ENCODE data around the gene RNF19B.

Gene RNF19B

GRCh38 chr1:32900956-32901822 lies 63.4 kb downstream of the RNF19B start, which contains the start of gene TMEM54:
Gene TMEM54 (minus strand): TSS chr1:32901389. CDS start chr1:32901238, 151 bp downstream.
- DNase-seq, result no peak
- Histone ChIP-seq H2AFZ (ENCODE audit: low read length) (peak within 1 kb of the TSS; percentile 87), H3K9me3 (replicated peaks; ENCODE audit: insufficient read depth, low read length) (no peaks in the 10 kb centered on the region), H3K79me2 (ENCODE audit: low read length) (no peaks in the 10 kb centered on the region), H3K27ac (ENCODE audit: low read length) (no peak within 1 kb of the TSS), H3K9ac (ENCODE audit: low read length) (no peak within 1 kb of the TSS; the same call in 1 of the 2 replicates), H3K9me2 (replicated peaks; ENCODE audit: insufficient read depth, low read length) (no peaks in the 10 kb centered on the region), H4K20me1 (ENCODE audit: insufficient read depth, low read length) (no peaks in the 10 kb centered on the region), H3K4me1 (ENCODE audit: low read length) (no peaks in the 10 kb centered on the region), H3K36me3 (replicated peaks; ENCODE audit: insufficient read depth, low read length) (no peaks in the 10 kb centered on the region), H3K27me3 (replicated peaks; ENCODE audit: insufficient read depth, low read length) (peaks cover 11% of the 10 kb centered on the region), H3K4me3 (ENCODE audit: low read length) (peak within 1 kb of the TSS; percentile 59), H3F3A (ENCODE audit: insufficient read depth, low read length) (no peaks in the 10 kb centered on the region), H3K4me2 (ENCODE audit: low read depth, low read length) (peak within 1 kb of the TSS; percentile 85)
- TF ChIP-seq CTCF (IDR thresholded peaks at IDR 0.05; ENCODE audit: low read length) (no peak), EZH2 (optimal IDR thresholded peaks at IDR 0.05; ENCODE audit: low read depth, low read length) (no peak), EZH2phosphoT487 (IDR thresholded peaks at IDR 0.05; ENCODE audit: low read length) (no peak)

- no peak for DNase-seq
- Histone ChIP-seq H3K9me3 (replicated peaks; ENCODE audit: insufficient read depth, low read length) (no peaks in the 10 kb centered on the region), H3K79me2 (ENCODE audit: low read length) (no peaks in the 10 kb centered on the region), H3K9ac (ENCODE audit: low read length) (no peak overlapping the region), H3K4me2 (ENCODE audit: low read depth, low read length) (peak overlapping the region; percentile 51), H3K36me3 (replicated peaks; ENCODE audit: insufficient read depth, low read length) (no peaks in the 10 kb centered on the region), H3K27me3 (replicated peaks; ENCODE audit: insufficient read depth, low read length) (peaks cover 11% of the 10 kb centered on the region), H3K9me2 (replicated peaks; ENCODE audit: insufficient read depth, low read length) (no peaks in the 10 kb centered on the region), H3K4me1 (ENCODE audit: low read length) (no peaks in the 10 kb centered on the region), H3K27ac (ENCODE audit: low read length) (no peak overlapping the region), H4K20me1 (ENCODE audit: insufficient read depth, low read length) (no peaks in the 10 kb centered on the region), H3K4me3 (ENCODE audit: low read length) (peak overlapping the region; percentile 53), H2AFZ (ENCODE audit: low read length) (peak overlapping the region; percentile 9; the same call in 1 of the 2 replicates), H3F3A (ENCODE audit: insufficient read depth, low read length) (no peaks in the 10 kb centered on the region)
- TF ChIP-seq CTCF (IDR thresholded peaks at IDR 0.05; ENCODE audit: low read length) (no peak), EZH2 (optimal IDR thresholded peaks at IDR 0.05; ENCODE audit: low read depth, low read length) (no peak), EZH2phosphoT487 (IDR thresholded peaks at IDR 0.05; ENCODE audit: low read length) (no peak)
These were observed 64.1 kb downstream of the RNF19B start for GRCh38 chr1:32900371-32900955.

GRCh38 chr1:32899586-32900296 lies 64.9 kb downstream of the RNF19B start:
- DNase-seq, result no peak
- no peaks in the 10 kb centered on the region for H3K9me3 ChIP-seq (replicated peaks; ENCODE audit: insufficient read depth, low read length)
- H3K9me2 ChIP-seq (replicated peaks; ENCODE audit: insufficient read depth, low read length), result no peaks in the 10 kb centered on the region
- H2AFZ ChIP-seq (ENCODE audit: low read length), result no peak overlapping the region
- no peaks in the 10 kb centered on the region for H3K36me3 ChIP-seq (replicated peaks; ENCODE audit: insufficient read depth, low read length)
- no peaks in the 10 kb centered on the region for H3F3A ChIP-seq (ENCODE audit: insufficient read depth, low read length)
- no peak overlapping the region for H3K27ac ChIP-seq (ENCODE audit: low read length)
- H3K4me1 ChIP-seq (ENCODE audit: low read length), result no peaks in the 10 kb centered on the region
- H3K79me2 ChIP-seq (ENCODE audit: low read length), result no peaks in the 10 kb centered on the region
- H3K4me2 ChIP-seq (ENCODE audit: low read depth, low read length), result no peak overlapping the region
- H3K9ac ChIP-seq (ENCODE audit: low read length), result no peak overlapping the region
- no peaks in the 10 kb centered on the region for H4K20me1 ChIP-seq (ENCODE audit: insufficient read depth, low read length)
- no peak for TF ChIP-seq EZH2 (optimal IDR thresholded peaks at IDR 0.05; ENCODE audit: low read depth, low read length)
- no peak overlapping the region for H3K4me3 ChIP-seq (ENCODE audit: low read length)
- H3K27me3 ChIP-seq (replicated peaks; ENCODE audit: insufficient read depth, low read length), result peaks cover 11% of the 10 kb centered on the region

All from MM.1S (cell line).